Lower lobe of right lung (tissue), 2 donors: ENCODE measurements around the gene SH3BP5L. TPM values are rescaled to one million over a fixed set of nuclear protein-coding genes. Genes with fewer than 3 reads are reported as not detected.
A peak's percentile ranks its signal among the peaks of the same experiment; 100 is the strongest.
"Not testable (repeated sequence)": the region's sequence is repeated elsewhere in the genome, so short reads cannot be mapped to it uniquely, and the experiment has no call there.

Experiments
- ATAC-seq, 2 donors: fragments of 200-7000 bp; cut with Tn5 transposase; one replicate each; pipeline ENCODE4 v1.9.1; 2020 to 2022; ENCODE audit warnings: mild to moderate bottlenecking in 2 of 2, moderate library complexity in 2 of 2
- DNase-seq: peaks from one replicate; pipeline ENCODE4 v3.0.0-alpha.2; 2020
- H3K27ac ChIP-seq: fragments of 200-600 bp; one replicate; pipeline ENCODE4 v1.8.0; 2022
- H3K27me3 ChIP-seq: fragments of 200-600 bp; one replicate; pipeline ENCODE4 v1.8.0; 2022; ENCODE audit warnings: low read depth
- H3K36me3 ChIP-seq: fragments of 200-600 bp; one replicate; pipeline ENCODE4 v1.8.0; 2022; ENCODE audit warnings: mild to moderate bottlenecking
- H3K4me1 ChIP-seq: fragments of 200-600 bp; one replicate; pipeline ENCODE4 v1.8.0; 2022
- H3K4me3 ChIP-seq: fragments of 200-600 bp; one replicate; pipeline ENCODE4 v1.8.0; 2022; ENCODE audit warnings: mild to moderate bottlenecking
- H3K9me3 ChIP-seq: fragments of 200-600 bp; one replicate; pipeline ENCODE4 v1.8.0; 2022
- intact Hi-C: fragments of 100-400 bp; cut with DNase I; formaldehyde crosslinking; loops from one replicate; pipeline ENCODE4 v1.11.0; 2022
- total RNA-seq: library from RNA; stranded (reverse); fragmentation: NEBNext Ultra II Directional; extraction: Animal tissue kit (Norgen Biotek cat#: 25700); gene quantifications from one replicate; pipeline ENCODE4 v1.2.1, GENCODE V29; 2021
- TF ChIP-seq, protein P1 (sequence below): fragments of 200-600 bp; IDR thresholded peaks from one replicate; pipeline ENCODE4 v1.8.0; 2022; ENCODE audit warnings: antibody characterized with exemption, mild to moderate bottlenecking
- donor health status: DM: no; HTN: yes; CAD: no; lungs with severe emphysema.

The SH3BP5L gene
- total RNA-seq, 1 donor from 2014 or later: 25.0 TPM

DNA sequence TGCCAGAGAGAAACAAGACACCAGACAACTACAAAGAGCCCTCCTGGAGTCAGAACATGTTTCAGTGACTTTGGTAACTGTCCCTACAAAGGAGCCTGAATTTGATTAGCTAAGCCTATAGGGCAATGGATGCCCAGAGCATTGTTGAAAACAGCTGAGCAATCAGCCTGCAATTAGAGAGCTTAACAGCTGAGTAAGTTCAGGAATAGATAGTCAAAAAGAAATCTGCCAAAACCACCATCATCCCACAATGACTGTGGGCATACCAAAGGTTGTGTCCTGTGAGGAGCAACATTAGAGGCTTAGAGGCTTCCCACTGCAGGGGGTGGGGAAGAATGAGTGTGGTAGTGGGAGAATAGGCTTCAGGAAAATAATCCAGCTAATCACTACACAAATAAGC lies 32.1 kb downstream of the SH3BP5L start:
- no peaks in the 10 kb centered on the region for H3K27me3 ChIP-seq
- no peaks in the 10 kb centered on the region for H3K4me1 ChIP-seq
- intact Hi-C loops: no loop called here
- no peak for ATAC-seq
- H3K36me3 ChIP-seq: no peaks in the 10 kb centered on the region
- no peak overlapping the region for H3K27ac ChIP-seq
- H3K4me3 ChIP-seq: no peak overlapping the region
- no peak for DNase-seq
- TF ChIP-seq, protein P1, sequence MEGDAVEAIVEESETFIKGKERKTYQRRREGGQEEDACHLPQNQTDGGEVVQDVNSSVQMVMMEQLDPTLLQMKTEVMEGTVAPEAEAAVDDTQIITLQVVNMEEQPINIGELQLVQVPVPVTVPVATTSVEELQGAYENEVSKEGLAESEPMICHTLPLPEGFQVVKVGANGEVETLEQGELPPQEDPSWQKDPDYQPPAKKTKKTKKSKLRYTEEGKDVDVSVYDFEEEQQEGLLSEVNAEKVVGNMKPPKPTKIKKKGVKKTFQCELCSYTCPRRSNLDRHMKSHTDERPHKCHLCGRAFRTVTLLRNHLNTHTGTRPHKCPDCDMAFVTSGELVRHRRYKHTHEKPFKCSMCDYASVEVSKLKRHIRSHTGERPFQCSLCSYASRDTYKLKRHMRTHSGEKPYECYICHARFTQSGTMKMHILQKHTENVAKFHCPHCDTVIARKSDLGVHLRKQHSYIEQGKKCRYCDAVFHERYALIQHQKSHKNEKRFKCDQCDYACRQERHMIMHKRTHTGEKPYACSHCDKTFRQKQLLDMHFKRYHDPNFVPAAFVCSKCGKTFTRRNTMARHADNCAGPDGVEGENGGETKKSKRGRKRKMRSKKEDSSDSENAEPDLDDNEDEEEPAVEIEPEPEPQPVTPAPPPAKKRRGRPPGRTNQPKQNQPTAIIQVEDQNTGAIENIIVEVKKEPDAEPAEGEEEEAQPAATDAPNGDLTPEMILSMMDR: no peak
- peaks cover 6% of the 10 kb centered on the region for H3K9me3 ChIP-seq

DNA sequence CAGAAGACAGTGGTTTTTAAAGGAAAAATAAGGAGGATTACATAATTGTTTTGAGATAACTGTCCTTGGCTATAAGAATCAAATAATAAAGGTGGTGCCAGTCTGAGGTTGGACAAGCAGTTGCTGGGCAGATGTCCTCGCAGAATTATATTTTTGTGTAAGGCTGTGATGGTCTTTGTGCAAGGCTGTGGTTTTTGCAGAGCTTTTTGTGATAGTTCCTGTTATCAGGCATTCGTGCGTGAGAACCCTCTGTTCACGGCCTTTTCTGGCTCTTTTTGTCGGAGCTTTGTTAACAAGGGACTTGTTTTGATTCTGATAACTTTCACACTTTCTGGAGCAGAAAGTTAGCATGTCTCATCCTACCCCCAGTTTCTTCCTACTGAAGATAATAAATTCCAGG lies 33.4 kb downstream of the SH3BP5L start:
- Histone ChIP-seq H3K4me1 (no peaks in the 10 kb centered on the region), H3K27me3 (no peaks in the 10 kb centered on the region), H3K4me3 (no peak overlapping the region), H3K9me3 (peaks cover 6% of the 10 kb centered on the region), H3K27ac (no peak overlapping the region), H3K36me3 (no peaks in the 10 kb centered on the region)
- TF ChIP-seq, protein P1: no peak
- DNase-seq (no peak), ATAC-seq (peak in 1 of 2 donors; percentile 43)
- intact Hi-C loops: no loop called here

DNA sequence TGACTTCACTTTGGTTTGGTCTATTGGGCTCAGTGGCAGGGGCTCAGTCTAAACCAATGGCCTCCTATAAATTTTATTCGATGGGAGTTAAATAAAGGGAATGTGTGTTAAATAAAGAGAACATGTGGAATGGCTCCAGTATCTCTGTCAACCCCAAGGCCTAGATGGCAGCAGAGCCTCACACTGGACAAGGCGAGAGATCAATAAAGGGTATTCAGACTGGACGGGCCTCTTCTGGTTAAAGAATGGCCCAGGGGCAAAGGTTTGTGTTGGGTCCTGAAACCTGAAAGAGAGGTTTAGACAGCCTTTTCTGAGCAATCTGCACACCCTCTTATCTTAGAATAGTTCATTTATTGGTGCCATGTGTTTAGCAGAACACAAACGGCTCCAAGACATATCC lies 34.7 kb downstream of the SH3BP5L start:
- intact Hi-C loops: no loop called here
- no peak overlapping the region for H3K4me3 ChIP-seq
- peaks cover 6% of the 10 kb centered on the region for H3K9me3 ChIP-seq
- H3K36me3 ChIP-seq: no peaks in the 10 kb centered on the region
- DNase-seq (no peak), ATAC-seq (no peak)
- TF ChIP-seq, protein P1: no peak
- no peak overlapping the region for H3K27ac ChIP-seq
- no peaks in the 10 kb centered on the region for H3K4me1 ChIP-seq
- H3K27me3 ChIP-seq: no peaks in the 10 kb centered on the region

DNA sequence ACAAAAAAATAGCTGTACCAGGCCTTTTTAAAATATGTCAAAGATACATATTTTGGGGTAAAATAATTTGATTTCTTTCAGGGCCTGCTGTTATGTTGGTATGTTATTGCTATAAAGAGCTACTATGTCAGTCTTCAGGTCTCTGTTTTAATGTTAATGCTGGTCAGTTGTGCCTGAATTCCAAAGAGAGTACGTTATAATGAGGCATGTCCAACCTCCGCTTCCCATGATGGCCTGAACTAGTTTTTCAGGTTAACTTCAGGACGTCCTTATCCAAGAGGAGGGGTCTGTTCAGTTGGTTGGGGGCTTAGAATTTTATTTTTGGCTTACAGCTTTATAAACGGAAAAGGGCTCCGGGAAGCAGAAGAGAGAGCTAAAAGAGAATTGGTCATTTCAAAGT lies 35.3 kb downstream of the SH3BP5L start:
- intact Hi-C loops: no loop called here
- ATAC-seq (no peak), DNase-seq (no peak)
- peaks cover 5% of the 10 kb centered on the region for H3K9me3 ChIP-seq
- no peaks in the 10 kb centered on the region for H3K4me1 ChIP-seq
- TF ChIP-seq, protein P1: no peak
- H3K27me3 ChIP-seq: no peaks in the 10 kb centered on the region
- H3K36me3 ChIP-seq: no peaks in the 10 kb centered on the region
- no peak overlapping the region for H3K27ac ChIP-seq
- H3K4me3 ChIP-seq: no peak overlapping the region

DNA sequence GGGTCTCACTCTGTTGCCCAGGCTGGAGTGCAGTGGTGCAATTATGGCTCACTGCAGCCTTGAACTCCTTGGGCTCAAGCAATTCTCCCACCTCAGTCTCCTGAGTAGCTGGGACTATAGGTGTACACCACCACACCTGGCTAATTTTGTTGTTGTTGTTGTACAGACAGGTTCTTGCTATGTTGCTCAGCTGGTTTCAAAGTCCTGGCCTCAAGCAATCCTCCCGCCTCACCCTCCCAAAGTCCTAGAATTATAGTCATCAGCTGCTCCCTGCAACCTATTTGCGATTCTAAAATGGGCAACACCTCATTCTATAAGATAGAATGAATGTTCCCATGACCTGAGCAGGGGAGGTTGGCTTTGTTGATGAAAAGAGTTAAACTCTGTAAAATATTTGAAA lies 36.4 kb downstream of the SH3BP5L start:
- ATAC-seq, H3K27ac ChIP-seq, intact Hi-C loops, H3K4me1 ChIP-seq, H3K27me3 ChIP-seq, H3K9me3 ChIP-seq, DNase-seq, H3K36me3 ChIP-seq, H3K4me3 ChIP-seq: not testable (repeated sequence)

DNA sequence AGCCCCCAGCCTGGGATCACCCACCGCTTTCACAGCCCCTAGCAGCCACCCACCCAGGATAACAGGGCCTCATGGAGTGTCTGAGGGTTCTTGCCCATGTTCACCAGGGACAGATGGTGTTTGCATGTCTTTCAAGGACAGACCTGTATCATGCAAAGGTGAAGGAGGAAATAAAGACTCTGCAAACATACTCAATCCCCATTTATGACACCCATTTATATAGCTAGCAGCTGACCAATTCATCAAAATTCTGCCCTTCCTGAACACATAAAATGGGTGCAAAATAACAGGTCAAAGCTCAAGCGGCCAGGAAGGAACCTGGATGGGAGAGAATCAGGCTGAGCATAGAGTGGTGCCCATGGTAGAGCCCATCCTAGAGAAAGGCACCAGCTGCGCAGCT lies 37.4 kb downstream of the SH3BP5L start:
- TF ChIP-seq, protein P1: no peak
- no peak overlapping the region for H3K27ac ChIP-seq
- DNase-seq (no peak), ATAC-seq (no peak)
- no peaks in the 10 kb centered on the region for H3K9me3 ChIP-seq
- no peaks in the 10 kb centered on the region for H3K36me3 ChIP-seq
- H3K4me1 ChIP-seq: no peaks in the 10 kb centered on the region
- H3K27me3 ChIP-seq: no peaks in the 10 kb centered on the region
- no peak overlapping the region for H3K4me3 ChIP-seq
- intact Hi-C loops: no loop called here
